Activated CD4-positive, alpha-beta T cell treated with anti-CD3 and anti-CD28 coated beads for 36 hours (primary cell): Measurements from ENCODE around the gene PPWD1. TPM values are rescaled to one million over a fixed set of nuclear protein-coding genes. Genes with fewer than 3 reads are reported as not detected.

Experiments
- ATAC-seq: fragments of 200-7000 bp; cut with Tn5 transposase; one replicate; pipeline ENCODE4 v1.10.0; 2021; ENCODE audit warnings: mild to moderate bottlenecking, moderate library complexity
- CTCF ChIA-PET: fragments of 350-600 bp; sonication (Branson Sonifier 250); formaldehyde crosslinking; loops from one replicate; lab custom pipeline; 2021; ENCODE audit warnings: antibody characterized with exemption; lab: Charles Lee
- POLR2A ChIA-PET: fragments of 350-600 bp; sonication (Branson Sonifier 250); formaldehyde crosslinking; loops from one replicate; lab custom pipeline; 2021; ENCODE audit warnings: antibody characterized with exemption, inconsistent platforms; lab: Charles Lee
- DNase-seq: peaks from one replicate; pipeline ENCODE4 v3.0.0-alpha.2; 2020
- H3K27ac Mint-ChIP-seq: one replicate; pipeline ENCODE4 v1.8.0; 2021; ENCODE audit warnings: mixed read lengths
- H3K27me3 Mint-ChIP-seq: one replicate; pipeline ENCODE4 v1.8.0; 2021; ENCODE audit warnings: mixed read lengths
- H3K36me3 Mint-ChIP-seq: one replicate; pipeline ENCODE4 v1.8.0; 2021; ENCODE audit warnings: low read depth, mixed read lengths
- H3K4me1 Mint-ChIP-seq: one replicate; pipeline ENCODE4 v1.8.0; 2021; ENCODE audit warnings: mixed read lengths
- H3K4me3 Mint-ChIP-seq: one replicate; pipeline ENCODE4 v1.8.0; 2021; ENCODE audit warnings: mild to moderate bottlenecking, moderate library complexity, mixed read lengths
- H3K9me3 Mint-ChIP-seq: one replicate; pipeline ENCODE4 v1.8.0; 2021; ENCODE audit warnings: low read depth, mixed read lengths
- intact Hi-C, 2 experiments: fragments of 100-400 bp; cut with DNase I in 1 of 2; cut with micrococcal nuclease in 1 of 2; formaldehyde crosslinking; loops; one replicate each; pipeline versions ENCODE4 v1.14.2 to v1.15.1; 2022 to 2024; cut with DNase I, micrococcal nuclease
- total RNA-seq, 2 experiments: library from RNA; stranded (reverse); gene quantifications; one replicate each; pipeline ENCODE4 v1.2.3, GENCODE V29; 2021

Gene PPWD1
- total RNA-seq, 2 experiments from 2014 or later = 43.0 to 44.0 TPM

GRCh38 chr5:65623482-65623881, 60.4 kb downstream of the PPWD1 start:
- Mint-ChIP-seq H3K4me1 (peaks cover 44% of the 10 kb centered on the region), H3K9me3 (no peaks in the 10 kb centered on the region), H3K36me3 (peaks cover 3% of the 10 kb centered on the region), H3K27me3 (no peaks in the 10 kb centered on the region), H3K4me3 (peak overlapping the region; percentile 85), H3K27ac (peak overlapping the region; percentile 96)
- CTCF ChIA-PET = interaction anchor here (0.6 to 1.4 kb wide), 6 partner anchors 11 to 97 kb away, joined by 3 to 7 read pairs (median 3); partner anchors contain the start of genes CENPK and PPWD1
- DNase-seq (peak; percentile 14), ATAC-seq (no peak)
- POLR2A ChIA-PET = interaction anchor here (0.9 kb wide), 1 partner anchor 12 kb away, joined by 4 read pairs; no protein-coding TSS in a partner anchor
- intact Hi-C loops = loop anchor here (5.0 to 10.0 kb wide), 3 partner anchors 141 to 811 kb away; partner anchors contain the start of gene ADAMTS6 (in 1 of the 2)

- Mint-ChIP-seq H3K4me1 (peaks cover 42% of the 10 kb centered on the region), H3K36me3 (peaks cover 3% of the 10 kb centered on the region), H3K27ac (peak within 1 kb of the TSS; percentile 96), H3K4me3 (peak within 1 kb of the TSS; percentile 85), H3K27me3 (no peaks in the 10 kb centered on the region), H3K9me3 (no peaks in the 10 kb centered on the region)
- intact Hi-C loops = loop anchor here (1.0 to 10.0 kb wide), 8 partner anchors 61 to 855 kb away; partner anchors contain the start of genes CENPK (in 2 of the 2), PPWD1 (in 2 of the 2), SREK1 (in 2 of the 2) and ADAMTS6 (in 1 of the 2)
- POLR2A ChIA-PET = interaction anchor here (0.9 kb wide), 1 partner anchor 13 kb away, joined by 4 read pairs; no protein-coding TSS in a partner anchor
- DNase-seq (peak; percentile 95), ATAC-seq (peak; percentile 98)
- CTCF ChIA-PET = interaction anchor here (0.6 to 1.4 kb wide), 6 partner anchors 12 to 97 kb away, joined by 3 to 7 read pairs (median 3); partner anchors contain the start of genes CENPK and PPWD1
Observed at GRCh38 chr5:65624025-65624570, 61.0 kb downstream of the PPWD1 start, which contains the start of gene TRIM23. Gene TRIM23, minus strand, starts transcription at chr5:65624333. Its CDS starts 59 bp downstream, at chr5:65624274.

GRCh38 chr5:65624571-65625555, 61.8 kb downstream of the PPWD1 start, which contains the start of the genes SHLD3 and TRAPPC13:
Gene SHLD3, plus strand, starts transcription at chr5:65625027. Its CDS starts 4,561 bp downstream, at chr5:65629588.
Gene TRAPPC13, plus strand, starts transcription at chr5:65625027. Its CDS starts 34 bp downstream, at chr5:65625061.
- peaks cover 6% of the 10 kb centered on the region for H3K36me3 Mint-ChIP-seq
- no peaks in the 10 kb centered on the region for H3K9me3 Mint-ChIP-seq
- DNase-seq (peak; percentile 88), ATAC-seq (peak; percentile 78)
- H3K4me3 Mint-ChIP-seq = peak within 1 kb of the TSS; percentile 85
- no peaks in the 10 kb centered on the region for H3K27me3 Mint-ChIP-seq
- ChIA-PET CTCF (interaction anchor here (0.6 to 1.4 kb wide), 5 partner anchors 11 to 814 kb away, joined by 3 to 7 read pairs (median 3); no protein-coding TSS in a partner anchor), POLR2A (interaction anchor here (0.7 to 0.8 kb wide), 2 partner anchors 53 to 519 kb away, joined by 4 to 6 read pairs; partner anchors contain the start of gene SREK1)
- peaks cover 44% of the 10 kb centered on the region for H3K4me1 Mint-ChIP-seq
- intact Hi-C loops = loop anchor here (1.0 to 10.0 kb wide), 9 partner anchors 62 to 856 kb away; partner anchors contain the start of genes CENPK (in 2 of the 2), PPWD1 (in 2 of the 2), SREK1 (in 2 of the 2) and ADAMTS6 (in 1 of the 2)
- peak within 1 kb of the TSS; percentile 96 for H3K27ac Mint-ChIP-seq

GRCh38 chr5:65625743-65626142, 62.6 kb downstream of the PPWD1 start:
- intact Hi-C loops = loop anchor here (2.0 to 10.0 kb wide), 3 partner anchors 302 to 857 kb away; partner anchors contain the start of genes CWC27 (in 1 of the 2), ERBIN (in 1 of the 2) and SREK1IP1 (in 1 of the 2)
- H3K27me3 Mint-ChIP-seq = no peaks in the 10 kb centered on the region
- peak overlapping the region; percentile 85 for H3K4me3 Mint-ChIP-seq
- H3K4me1 Mint-ChIP-seq = peaks cover 42% of the 10 kb centered on the region
- peaks cover 7% of the 10 kb centered on the region for H3K36me3 Mint-ChIP-seq
- ChIA-PET CTCF (interaction anchor here (1.0 to 1.2 kb wide), 3 partner anchors 14 to 815 kb away, joined by 3 to 5 read pairs (median 4); no protein-coding TSS in a partner anchor), POLR2A (interaction anchor here (0.7 to 0.8 kb wide), 3 partner anchors 54 to 577 kb away, joined by 4 to 6 read pairs (median 4); partner anchors contain the start of gene SREK1)
- no peaks in the 10 kb centered on the region for H3K9me3 Mint-ChIP-seq
- peak overlapping the region; percentile 96 for H3K27ac Mint-ChIP-seq
- DNase-seq (no peak), ATAC-seq (no peak)

- Mint-ChIP-seq H3K27me3 (no peaks in the 10 kb centered on the region), H3K9me3 (no peaks in the 10 kb centered on the region), H3K4me3 (no peak overlapping the region), H3K4me1 (peaks cover 21% of the 10 kb centered on the region), H3K27ac (no peak overlapping the region), H3K36me3 (peaks cover 13% of the 10 kb centered on the region)
- POLR2A ChIA-PET = no interaction called here
- DNase-seq (no peak), ATAC-seq (no peak)
- CTCF ChIA-PET = no interaction called here
- intact Hi-C loops = no loop called here
Observed at GRCh38 chr5:65630981-65631380, 67.9 kb downstream of the PPWD1 start.

Other genes starting within 250 kb of the PPWD1 start
- gene ADAMTS6, start 81.4 kb upstream of the PPWD1 start, total RNA-seq = 1 to 10 TPM in 1 of 2 experiments, under 1 TPM in 1; 0.96 to 1.3 TPM
- gene CENPK, start 128 bp upstream of the PPWD1 start, total RNA-seq = 10 to 100 TPM; 70.5 to 77.5 TPM
- 1 to 10 TPM; 3.5 to 6.0 TPM for gene TRIM23, start 61.0 kb downstream of the PPWD1 start, total RNA-seq
- 1 to 10 TPM; 3.5 to 4.0 TPM for gene SHLD3, start 61.7 kb downstream of the PPWD1 start, total RNA-seq
- 10 to 100 TPM; 11.2 to 20.7 TPM for gene TRAPPC13, start 61.7 kb downstream of the PPWD1 start, total RNA-seq
- 10 to 100 TPM; 18.0 TPM for gene SGTB, start 158.8 kb downstream of the PPWD1 start, total RNA-seq
- gene NLN, start 158.9 kb downstream of the PPWD1 start, total RNA-seq = 10 to 100 TPM; 30.9 to 33.8 TPM